ENCODE data around the gene KIAA0930.

GRCh38 chr22:45239681-45240051 is 1.0 kb downstream of the KIAA0930 start:
- TF ChIP-seq CTCF (IDR thresholded peaks at IDR 0.05) (no peak), POLR2AphosphoS5 (IDR thresholded peaks at IDR 0.05) (no peak)
